ENCODE measurements around the gene DUOXA1.

Gene DUOXA1

GRCh38 chr15:45130291-45131000, 767 bp upstream of the DUOXA1 start:
- DNase-seq = no peak

DNA sequence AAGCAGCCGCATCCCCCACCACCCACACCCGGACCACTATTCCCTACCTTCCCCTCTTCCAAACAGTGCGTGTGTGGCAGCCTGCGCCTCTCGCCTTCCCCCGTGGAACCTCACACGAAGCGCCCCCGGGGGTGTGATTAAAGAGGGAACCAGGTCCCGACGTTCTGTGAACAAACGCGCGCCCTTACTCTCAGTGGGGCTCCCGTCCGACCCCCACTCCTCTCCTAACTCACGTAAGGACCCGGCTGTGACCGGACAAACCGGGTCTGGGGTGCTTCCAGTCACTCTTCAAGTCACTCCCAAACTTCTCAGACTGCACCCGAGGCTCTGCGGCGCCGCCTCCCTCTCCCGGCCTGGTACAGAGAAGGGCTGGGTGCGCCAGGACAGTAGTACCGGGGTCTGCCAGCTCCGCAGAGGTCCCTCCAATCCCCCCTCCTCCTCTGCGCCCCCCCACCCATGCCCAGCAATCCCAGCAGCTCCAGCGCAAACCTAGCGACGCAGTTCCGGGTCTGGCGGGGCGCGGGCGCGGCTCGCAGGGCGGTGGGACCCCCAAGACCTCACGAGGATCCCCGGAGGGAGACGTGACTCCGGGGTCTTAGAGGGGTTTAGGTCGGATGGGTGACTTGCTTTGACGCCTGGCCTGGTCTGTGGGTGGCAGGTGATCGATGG, 574 bp downstream of the DUOXA1 start:
- no peak for DNase-seq

GRCh38 chr15:45126535-45127158, 3.0 kb downstream of the DUOXA1 start:
- no peak for DNase-seq

DNA sequence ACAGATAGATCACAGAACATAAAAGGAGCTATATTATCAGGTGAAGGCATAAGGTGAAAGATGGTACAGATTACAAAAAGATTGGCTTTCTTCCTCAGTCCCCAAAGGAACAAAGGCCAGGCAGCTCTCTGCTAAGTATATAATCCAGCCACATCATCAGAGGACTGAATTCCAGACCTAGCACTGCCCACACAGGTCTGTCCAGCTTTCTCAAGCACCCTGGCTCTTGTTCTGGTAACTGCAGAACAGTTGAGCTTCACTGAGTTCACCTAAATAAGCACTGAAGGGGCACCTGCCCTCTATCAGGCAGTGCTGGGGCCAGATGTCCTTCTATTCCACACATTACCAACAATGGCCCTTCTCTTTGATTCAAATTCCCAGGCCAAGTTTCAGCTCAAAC, 6.3 kb downstream of the DUOXA1 start:
- DNase-seq = no peak

DNA sequence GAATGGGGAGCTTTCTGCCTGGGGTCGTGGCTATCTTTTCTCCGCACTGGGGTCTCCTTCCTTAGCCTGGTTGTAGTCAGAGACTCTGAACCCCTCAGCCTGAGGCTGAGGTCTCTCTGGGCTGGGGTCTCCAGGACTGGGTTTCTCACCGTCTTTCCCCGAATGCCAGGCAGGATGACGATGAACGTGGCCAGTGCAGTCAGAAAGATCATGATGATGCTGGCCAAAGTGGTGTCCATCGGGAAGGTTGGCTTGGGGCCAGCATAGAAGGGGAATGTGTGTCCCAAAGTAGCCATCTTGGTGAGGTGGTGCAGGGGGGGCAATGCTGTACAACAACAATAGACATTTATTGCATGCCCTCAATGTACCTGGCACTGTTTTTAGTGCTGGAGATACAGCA, 7.0 kb downstream of the DUOXA1 start:
- no peak for DNase-seq

DNA sequence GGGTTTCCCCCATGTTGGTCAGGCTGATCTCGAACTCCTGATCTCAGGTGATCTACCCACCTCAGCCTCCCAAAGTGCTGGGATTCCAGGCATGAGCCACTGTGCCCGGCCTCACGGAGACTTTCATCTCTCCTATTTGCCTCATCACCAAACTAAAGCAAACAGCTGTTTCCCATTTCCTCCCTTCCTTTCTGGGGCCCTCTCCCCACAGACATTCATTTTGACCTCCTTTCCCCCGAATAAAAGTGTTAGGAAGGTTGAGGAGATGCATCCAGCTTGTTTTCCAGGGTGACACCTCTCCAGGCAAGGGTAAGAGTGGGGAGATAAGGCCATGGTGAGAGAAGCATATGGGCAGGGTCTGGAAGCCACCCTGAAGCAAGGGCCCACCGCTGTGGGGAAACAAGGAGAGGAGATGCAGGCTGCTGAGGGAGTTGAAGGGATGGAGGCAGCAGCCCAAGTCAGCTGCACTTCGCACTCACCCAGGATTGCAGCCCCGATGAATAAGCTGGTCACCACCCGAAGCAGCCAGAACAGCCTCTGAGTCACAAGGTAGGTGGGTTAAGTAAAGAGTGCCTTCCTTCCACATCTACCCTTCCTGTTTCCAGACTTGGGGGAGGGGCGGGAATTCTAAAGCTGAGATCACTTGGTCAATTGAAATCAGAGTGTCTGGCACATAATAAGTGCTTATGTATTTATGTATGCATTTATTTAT, 7.8 kb downstream of the DUOXA1 start:
- DNase-seq = no peak

- no peak for DNase-seq
Observed at GRCh38 chr15:45121020-45121419, 8.7 kb downstream of the DUOXA1 start.

DNA sequence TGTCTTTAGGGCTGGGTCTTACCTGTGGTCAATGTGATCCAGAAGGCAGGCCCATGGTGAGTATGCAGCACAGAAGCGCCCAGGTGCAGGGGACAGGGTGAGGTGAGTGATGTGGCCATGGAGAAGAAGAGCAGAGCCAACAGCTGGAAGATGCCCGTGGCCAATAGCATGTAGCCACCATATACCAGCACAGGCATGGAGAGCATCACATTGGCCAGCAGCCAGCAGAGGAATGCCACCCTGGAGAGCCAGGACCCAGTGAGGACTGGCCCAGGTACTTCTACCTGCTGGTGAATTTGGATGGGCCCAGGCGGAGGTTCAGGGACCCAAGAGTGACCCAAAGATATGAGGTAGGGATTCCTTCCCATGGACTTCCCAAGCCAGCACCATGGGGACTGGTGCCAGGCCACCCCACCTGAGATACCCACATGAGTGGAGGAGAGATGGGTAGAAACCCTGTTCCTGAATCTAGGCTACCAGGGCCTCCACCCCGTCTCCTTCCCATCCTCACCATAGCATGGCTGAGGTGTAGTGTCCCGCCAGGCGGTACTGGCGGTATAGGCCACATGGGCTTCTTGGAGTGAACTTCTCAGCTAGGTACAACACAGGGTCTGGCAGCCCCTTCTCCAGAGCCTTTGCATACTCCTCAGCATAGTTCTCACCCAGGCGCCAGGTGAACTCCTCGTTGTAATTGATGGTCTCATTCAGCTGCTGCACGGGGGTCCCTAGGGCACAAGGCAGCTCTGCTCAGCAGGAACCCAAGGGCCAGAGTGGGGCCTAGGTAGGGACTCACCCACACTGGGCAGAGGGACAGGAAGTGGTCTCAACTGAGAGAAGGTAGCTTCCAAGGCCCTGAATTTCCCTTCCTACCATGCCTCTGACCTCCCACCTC, 9.4 kb downstream of the DUOXA1 start:
- no peak for DNase-seq

GRCh38 chr15:45118996-45119395, 10.7 kb downstream of the DUOXA1 start:
- no peak for DNase-seq

DNA sequence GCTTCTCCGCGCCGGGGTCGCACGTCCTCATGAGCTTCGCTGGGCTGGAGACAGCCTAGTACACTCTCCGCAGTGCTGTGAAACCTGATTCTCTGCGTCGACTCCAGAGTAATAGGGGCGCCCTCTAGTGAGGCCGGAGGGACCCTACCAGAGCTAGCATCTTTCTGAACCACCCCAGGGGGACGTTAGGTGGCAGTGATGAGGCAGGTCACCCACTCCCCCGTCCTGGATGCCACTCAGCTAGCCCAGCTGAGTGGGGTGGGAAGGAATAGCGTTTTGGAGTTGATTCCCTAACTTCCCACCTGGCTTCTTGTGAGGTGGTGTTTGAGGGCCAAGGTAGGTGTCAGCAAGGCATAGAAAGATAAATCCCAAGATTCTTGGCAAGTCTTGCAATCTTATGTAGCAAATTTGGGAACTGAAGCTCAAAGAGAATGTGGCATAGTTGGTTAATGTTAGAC, 11.5 kb downstream of the DUOXA1 start:
- peak; percentile 65 for DNase-seq

- no peak for DNase-seq
Observed at GRCh38 chr15:45117308-45118130, 12.2 kb downstream of the DUOXA1 start.

GRCh38 chr15:45116482-45117307, 13.0 kb downstream of the DUOXA1 start:
- DNase-seq = no peak

GRCh38 chr15:45116006-45116481, 13.6 kb downstream of the DUOXA1 start:
- DNase-seq = no peak

DNA sequence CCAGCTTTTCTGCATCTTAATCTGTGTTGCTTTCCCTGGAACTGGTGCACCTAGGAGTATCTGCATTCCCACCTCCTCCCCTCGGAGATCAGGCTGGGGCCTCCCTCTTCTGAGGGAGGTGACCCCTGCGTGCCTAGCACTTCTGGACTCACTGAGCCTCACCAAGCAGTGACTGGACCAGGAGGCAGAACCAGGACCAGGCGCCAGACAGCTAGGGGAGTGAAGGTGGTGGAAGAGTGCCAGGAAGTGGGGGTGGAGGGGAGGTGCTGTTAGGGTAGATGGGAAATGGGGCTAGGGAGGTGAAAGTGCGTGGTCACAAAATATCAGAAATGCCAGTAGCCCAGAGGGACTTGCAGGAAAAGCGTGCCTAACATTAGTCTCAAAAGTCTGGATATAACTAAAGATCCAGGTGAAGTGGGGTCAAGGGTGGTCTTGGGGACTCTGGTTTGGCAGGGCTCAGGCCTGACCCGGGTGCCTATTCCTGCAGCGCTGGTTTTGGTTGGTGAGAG, 14.3 kb downstream of the DUOXA1 start:
- DNase-seq = no peak

DNA sequence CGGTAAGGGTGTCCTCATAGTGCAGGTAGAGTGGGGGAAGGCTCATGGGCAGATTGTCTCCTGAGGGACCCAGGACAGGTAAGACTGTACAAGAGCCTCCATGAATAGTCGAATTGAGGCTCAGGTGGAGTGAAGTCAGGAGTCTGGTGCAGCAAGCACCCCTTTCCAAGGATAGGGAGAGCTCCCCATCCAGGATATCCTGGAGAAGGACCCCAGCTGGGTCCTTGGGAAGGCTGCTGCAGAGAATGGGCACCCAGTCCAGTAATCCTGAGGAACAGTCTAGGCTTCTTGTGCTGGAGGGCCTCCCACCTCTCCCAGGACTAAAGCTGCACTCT, 15.0 kb downstream of the DUOXA1 start:
- no peak for DNase-seq

GRCh38 chr15:45114076-45114750, 15.5 kb downstream of the DUOXA1 start, which contains the start of the genes DUOX2 and DUOXA2:
DUOX2 (minus strand) TSS chr15:45114172; CDS start chr15:45113411, 761 bp downstream.
DUOXA2 (plus strand) TSS chr15:45114326; CDS start chr15:45114606, 280 bp downstream.
- no peak for DNase-seq

DNA sequence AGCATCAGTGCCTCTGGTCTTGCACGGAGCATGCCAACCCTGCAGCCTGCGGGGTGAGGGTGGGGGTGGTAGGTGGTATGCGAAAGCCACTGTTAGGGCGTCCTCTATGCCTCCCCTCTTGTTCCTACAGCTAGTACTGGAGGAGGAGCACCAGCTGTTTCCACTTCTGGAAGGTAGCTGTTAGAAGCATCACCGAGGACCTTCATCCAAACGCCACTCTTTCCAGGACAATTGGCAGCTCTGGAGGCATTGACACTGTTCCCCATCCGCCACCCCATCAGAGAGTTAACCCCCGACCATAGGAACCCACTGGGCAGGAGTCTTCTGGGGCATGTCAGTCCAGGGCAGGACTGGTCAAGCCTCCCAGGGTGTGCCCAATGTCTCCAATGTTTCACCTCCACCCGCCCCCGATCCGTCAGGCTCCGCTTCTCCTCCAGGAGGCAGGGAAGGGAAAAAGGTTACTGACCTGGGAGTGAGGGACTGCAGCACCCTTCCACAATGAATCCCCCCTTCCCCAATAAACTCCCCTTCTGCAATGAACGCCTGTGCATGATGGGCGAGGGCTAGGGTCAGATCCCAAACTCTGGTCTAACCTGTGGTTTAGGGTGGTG, 16.2 kb downstream of the DUOXA1 start:
- DNase-seq = no peak

- DNase-seq = no peak
Observed at GRCh38 chr15:45112591-45113379, 16.9 kb downstream of the DUOXA1 start.

Data from NCI-H1436 treated with DMSO at 0.1 percent for 48 hours (cell line).